Suprapubic skin (tissue), 4 donors: ENCODE data around the gene FDCSP. TPM values are rescaled to one million over a fixed set of nuclear protein-coding genes. Genes with fewer than 3 reads are reported as not detected.

Source experiments
- DNase-seq, 2 donors: peaks; one replicate each; pipeline ENCODE4 v3.0.0-alpha.2; 2019; ENCODE audit warnings: low spot score in 2 of 2
- H3K27ac ChIP-seq: fragments of 200-600 bp; sonication (generic); one replicate; pipeline ENCODE4 v1.5.1; 2019
- H3K27me3 ChIP-seq: fragments of 200-600 bp; sonication (generic); one replicate; pipeline ENCODE4 v1.5.1; 2019
- H3K36me3 ChIP-seq: fragments of 200-600 bp; sonication (generic); one replicate; pipeline ENCODE4 v1.5.1; 2019
- H3K4me1 ChIP-seq: fragments of 200-600 bp; sonication (generic); one replicate; pipeline ENCODE4 v1.5.1; 2019
- H3K4me3 ChIP-seq: fragments of 200-600 bp; sonication (generic); one replicate; pipeline ENCODE4 v1.5.1; 2019; ENCODE audit warnings: mild to moderate bottlenecking
- H3K9me3 ChIP-seq: fragments of 200-600 bp; sonication (generic); one replicate; pipeline ENCODE4 v1.5.1; 2019
- EP300 ChIP-seq: sonication (generic); formaldehyde crosslinking; IDR thresholded peaks from one replicate; pipeline ENCODE4 v1.6.1; 2017; ENCODE audit warnings: antibody characterized with exemption
- POLR2A ChIP-seq, 2 donors: fragments of 450-650 bp; IDR thresholded peaks; one replicate each; pipeline ENCODE4 v1.6.1; 2017; ENCODE audit warnings: antibody characterized with exemption in 2 of 2, mild to moderate bottlenecking in 2 of 2, moderate library complexity in 2 of 2
- POLR2AphosphoS5 ChIP-seq, 3 donors: sonication (generic); formaldehyde crosslinking; IDR thresholded peaks; one replicate each; pipeline ENCODE4 v1.6.1; 2017; ENCODE audit warnings: antibody characterized with exemption in 3 of 3
- WGBS: methylation state at CpG from one replicate; pipeline ENCODE4 v1.1.5; 2018; 5-methylcytosine and 5-hydroxymethylcytosine counted together
- total RNA-seq, 4 donors: library from RNA; depleted of rRNA; stranded (reverse); fragments of >200 nt; gene quantifications; one replicate each; pipeline ENCODE4 v1.1.0, GENCODE V29; 2016
- TF ChIP-seq, protein P1 (sequence below), 2 donors: fragments of 200-600 bp in 1 of 2; fragments of 450-650 bp in 1 of 2; sonication (generic) in 1 of 2; IDR thresholded peaks; one replicate each; pipeline ENCODE4 v1.5.1; 2016 to 2019; ENCODE audit warnings: antibody characterized with exemption in 2 of 2, mild to moderate bottlenecking in 1 of 2, moderate library complexity in 1 of 2

Gene FDCSP
- total RNA-seq, 4 donors from 2014 or later: not detected

DNA sequence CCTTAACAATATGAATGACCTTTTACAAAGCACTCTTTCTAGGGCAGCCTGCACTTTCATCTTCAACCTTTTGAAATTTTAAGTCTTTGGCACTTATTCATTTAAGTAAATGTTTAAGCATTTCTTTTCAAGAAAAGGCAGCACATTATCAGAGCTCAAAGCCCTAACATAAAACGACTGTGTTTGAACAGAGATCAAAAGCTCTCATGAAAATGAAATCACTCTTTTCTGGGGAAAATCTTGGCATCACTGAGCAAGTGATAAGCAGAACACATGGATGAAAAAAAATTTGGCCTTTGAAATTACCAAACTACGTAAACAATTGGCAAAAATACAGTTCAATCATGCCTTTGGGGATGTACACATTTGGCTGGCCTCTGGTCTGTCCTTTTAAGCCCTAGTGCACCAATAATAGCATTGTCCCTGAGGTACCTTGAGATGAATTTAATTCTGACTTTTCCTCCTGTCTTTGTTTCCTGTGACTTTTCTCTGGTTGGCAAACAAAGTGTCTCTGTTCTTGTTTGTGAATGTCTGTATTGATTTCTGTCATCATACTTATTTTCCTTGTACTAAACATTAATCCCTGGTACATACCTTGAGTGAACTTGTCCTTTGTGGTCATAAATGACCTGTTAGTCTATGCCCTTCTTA is 43.3 kb upstream of the FDCSP start:
- WGBS: 32% methylated on average over 2 of the region's 2 CpGs
- H3K27ac ChIP-seq: no peak overlapping the region
- H3K4me1 ChIP-seq: no peaks in the 10 kb centered on the region
- DNase-seq: no peak
- no peak overlapping the region for H3K4me3 ChIP-seq
- no peaks in the 10 kb centered on the region for H3K27me3 ChIP-seq
- no peaks in the 10 kb centered on the region for H3K36me3 ChIP-seq
- TF ChIP-seq POLR2AphosphoS5 (IDR thresholded peaks at IDR 0.05): no peak
- TF ChIP-seq, protein P1, sequence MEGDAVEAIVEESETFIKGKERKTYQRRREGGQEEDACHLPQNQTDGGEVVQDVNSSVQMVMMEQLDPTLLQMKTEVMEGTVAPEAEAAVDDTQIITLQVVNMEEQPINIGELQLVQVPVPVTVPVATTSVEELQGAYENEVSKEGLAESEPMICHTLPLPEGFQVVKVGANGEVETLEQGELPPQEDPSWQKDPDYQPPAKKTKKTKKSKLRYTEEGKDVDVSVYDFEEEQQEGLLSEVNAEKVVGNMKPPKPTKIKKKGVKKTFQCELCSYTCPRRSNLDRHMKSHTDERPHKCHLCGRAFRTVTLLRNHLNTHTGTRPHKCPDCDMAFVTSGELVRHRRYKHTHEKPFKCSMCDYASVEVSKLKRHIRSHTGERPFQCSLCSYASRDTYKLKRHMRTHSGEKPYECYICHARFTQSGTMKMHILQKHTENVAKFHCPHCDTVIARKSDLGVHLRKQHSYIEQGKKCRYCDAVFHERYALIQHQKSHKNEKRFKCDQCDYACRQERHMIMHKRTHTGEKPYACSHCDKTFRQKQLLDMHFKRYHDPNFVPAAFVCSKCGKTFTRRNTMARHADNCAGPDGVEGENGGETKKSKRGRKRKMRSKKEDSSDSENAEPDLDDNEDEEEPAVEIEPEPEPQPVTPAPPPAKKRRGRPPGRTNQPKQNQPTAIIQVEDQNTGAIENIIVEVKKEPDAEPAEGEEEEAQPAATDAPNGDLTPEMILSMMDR (IDR thresholded peaks at IDR 0.05): no peak
- TF ChIP-seq EP300: no peak
- no peak for TF ChIP-seq POLR2A (IDR thresholded peaks at IDR 0.05)
- no peaks in the 10 kb centered on the region for H3K9me3 ChIP-seq

DNA sequence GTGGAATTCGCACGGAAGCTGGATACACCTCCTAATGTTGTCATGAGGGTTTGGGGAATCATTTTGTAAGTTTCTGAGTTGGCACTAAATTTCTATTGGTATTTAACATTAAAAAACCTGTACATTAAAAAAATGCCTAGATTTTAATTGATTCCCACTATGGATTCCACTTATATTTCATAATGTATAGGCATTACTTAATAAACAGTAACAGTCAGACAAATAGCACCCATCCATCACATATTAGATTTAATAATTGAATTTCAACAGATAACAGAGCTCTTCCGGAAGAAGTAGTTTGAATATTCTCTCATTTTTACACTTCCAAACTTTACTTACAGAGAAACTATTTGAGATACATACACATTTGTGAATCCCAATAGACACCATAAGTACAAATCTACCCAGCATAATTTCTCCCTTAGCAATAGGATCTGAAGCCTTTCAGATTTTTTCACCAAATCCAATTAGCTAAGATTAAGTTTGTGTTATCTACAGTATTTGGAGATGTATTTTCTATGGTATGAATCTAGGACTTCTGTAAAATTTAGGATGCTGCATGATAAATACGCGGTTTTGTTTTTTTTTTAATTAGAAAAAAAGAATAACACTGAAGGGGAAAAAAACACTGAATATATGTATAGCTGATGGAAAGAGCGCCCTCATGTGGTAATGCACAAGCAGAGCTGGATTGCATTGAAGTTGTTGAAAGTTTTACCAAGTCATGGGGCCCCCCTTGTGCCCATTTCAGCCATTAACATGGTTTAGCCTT is 42.6 kb upstream of the FDCSP start:
- TF ChIP-seq POLR2A (IDR thresholded peaks at IDR 0.05) (no peak), EP300 (no peak), POLR2AphosphoS5 (IDR thresholded peaks at IDR 0.05) (no peak)
- TF ChIP-seq, protein P1 (IDR thresholded peaks at IDR 0.05): peak in 1 of 2 donors; percentile 45
- H3K9me3 ChIP-seq: no peaks in the 10 kb centered on the region
- no peaks in the 10 kb centered on the region for H3K4me1 ChIP-seq
- no peaks in the 10 kb centered on the region for H3K27me3 ChIP-seq
- no peaks in the 10 kb centered on the region for H3K36me3 ChIP-seq
- no peak overlapping the region for H3K27ac ChIP-seq
- no peak overlapping the region for H3K4me3 ChIP-seq
- no peak for DNase-seq
- 61% methylated on average over 6 of the region's 6 CpGs for WGBS

DNA sequence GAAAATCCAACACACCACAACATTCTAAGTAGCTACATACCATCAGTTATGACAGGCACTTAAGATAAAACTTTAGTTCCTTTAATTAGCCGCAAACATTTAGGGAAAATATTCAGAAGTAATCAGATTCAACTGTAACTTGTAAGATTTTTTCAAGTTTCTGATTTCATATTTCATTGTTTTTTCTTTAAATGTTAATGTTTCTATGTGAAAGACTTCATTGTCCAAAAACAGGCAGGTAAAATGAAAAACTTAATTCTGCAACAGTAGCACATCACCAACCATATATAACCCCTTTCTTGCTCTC is 42.0 kb upstream of the FDCSP start:
- Histone ChIP-seq H3K9me3 (no peaks in the 10 kb centered on the region), H3K36me3 (no peaks in the 10 kb centered on the region), H3K4me3 (no peak overlapping the region), H3K27me3 (no peaks in the 10 kb centered on the region), H3K4me1 (no peaks in the 10 kb centered on the region), H3K27ac (no peak overlapping the region)
- 97% methylated on average over 1 of the region's 1 CpG for WGBS
- TF ChIP-seq EP300: no peak
- no peak for TF ChIP-seq POLR2A (IDR thresholded peaks at IDR 0.05)
- TF ChIP-seq POLR2AphosphoS5 (IDR thresholded peaks at IDR 0.05): no peak
- TF ChIP-seq, protein P1 (IDR thresholded peaks at IDR 0.05): no peak
- DNase-seq: no peak

DNA sequence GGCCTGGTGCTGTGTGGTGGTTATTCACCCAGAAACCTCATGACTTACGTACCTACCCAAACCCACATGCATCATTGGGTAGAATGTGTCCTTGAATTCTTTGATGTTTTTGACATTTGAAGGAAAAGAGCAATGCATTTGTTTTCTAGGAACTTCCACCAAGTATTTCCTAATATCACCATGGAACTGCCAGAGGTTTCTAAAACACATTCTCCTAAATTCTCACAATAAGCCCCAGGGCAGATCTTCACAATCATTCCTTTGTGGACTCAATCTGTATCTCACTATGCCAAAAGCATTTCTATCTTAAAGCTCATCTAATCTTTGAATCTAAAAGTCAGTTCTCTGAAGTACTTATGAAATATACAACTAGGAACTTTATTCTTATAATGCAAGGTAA is 38.7 kb upstream of the FDCSP start:
- TF ChIP-seq POLR2A (IDR thresholded peaks at IDR 0.05) (no peak), POLR2AphosphoS5 (IDR thresholded peaks at IDR 0.05) (no peak), EP300 (no peak)
- TF ChIP-seq, protein P1 (IDR thresholded peaks at IDR 0.05): no peak
- H3K27ac ChIP-seq: no peak overlapping the region

DNA sequence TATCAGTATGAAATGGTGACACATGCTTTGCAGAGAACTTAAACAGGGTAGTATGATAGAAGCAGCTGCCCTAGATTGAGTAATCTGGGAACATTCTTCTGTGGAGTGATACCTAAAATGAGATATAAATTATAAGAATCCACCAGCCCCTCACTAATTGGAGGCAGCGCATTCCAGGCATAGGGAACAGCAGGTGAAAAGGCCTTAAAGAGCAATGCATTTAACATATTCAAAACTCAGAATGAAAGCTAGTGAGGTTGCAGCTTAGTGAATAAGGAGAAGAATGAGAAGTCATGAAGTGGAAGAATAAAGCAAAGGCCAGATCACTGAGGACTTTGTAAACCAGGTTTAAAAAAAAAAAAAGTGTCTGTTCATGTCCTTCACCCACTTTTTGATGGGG is 35.3 kb upstream of the FDCSP start:
- no peaks in the 10 kb centered on the region for H3K9me3 ChIP-seq
- H3K36me3 ChIP-seq: no peaks in the 10 kb centered on the region
- H3K4me1 ChIP-seq: no peaks in the 10 kb centered on the region
- no peak overlapping the region for H3K4me3 ChIP-seq
- TF ChIP-seq EP300 (no peak), POLR2AphosphoS5 (IDR thresholded peaks at IDR 0.05) (no peak), POLR2A (IDR thresholded peaks at IDR 0.05) (no peak)
- TF ChIP-seq, protein P1 (IDR thresholded peaks at IDR 0.05): no peak
- DNase-seq: no peak
- H3K27me3 ChIP-seq: no peaks in the 10 kb centered on the region
- WGBS: 97% methylated on average over 1 of the region's 1 CpG
- no peak overlapping the region for H3K27ac ChIP-seq

More for the DNA sequence above, 38.7 kb upstream of the FDCSP start:
- no peak for DNase-seq
- Histone ChIP-seq H3K4me3 (no peak overlapping the region), H3K36me3 (no peaks in the 10 kb centered on the region), H3K4me1 (no peaks in the 10 kb centered on the region), H3K9me3 (no peaks in the 10 kb centered on the region), H3K27me3 (no peaks in the 10 kb centered on the region)
- 77% methylated on average over 1 of the region's 1 CpG for WGBS
